GM12878 (cell line): ENCODE measurements around the gene ARFRP1.

ENCODE experiments used
- CTCF ChIP-seq, 3 experiments: IDR thresholded peaks in 2 of 3; conservative IDR thresholded peaks in 1 of 3; 2 replicates each; pipeline ENCODE4 v1.5.1; 2011; ENCODE audit warnings: low read depth in 3 of 3, low read length in 3 of 3, mild to moderate bottlenecking in 3 of 3, control low read depth in 2 of 3, moderate library complexity in 2 of 3, inconsistent platforms in 1 of 3, mixed read lengths in 1 of 3; ENCODE audit not compliant: control insufficient read depth in 2 of 3, insufficient read depth in 1 of 3; ENCODE audit errors: extremely low read depth in 1 of 3
- POLR2A ChIP-seq: IDR thresholded peaks from 2 replicates; pipeline ENCODE4 v1.6.1; 2011; ENCODE audit warnings: low read depth, mild to moderate bottlenecking, low read length
- POLR2AphosphoS5 ChIP-seq: IDR thresholded peaks from 2 replicates; pipeline ENCODE4 v1.6.1; 2011; ENCODE audit warnings: mild to moderate bottlenecking, low read length, inconsistent platforms

DNA sequence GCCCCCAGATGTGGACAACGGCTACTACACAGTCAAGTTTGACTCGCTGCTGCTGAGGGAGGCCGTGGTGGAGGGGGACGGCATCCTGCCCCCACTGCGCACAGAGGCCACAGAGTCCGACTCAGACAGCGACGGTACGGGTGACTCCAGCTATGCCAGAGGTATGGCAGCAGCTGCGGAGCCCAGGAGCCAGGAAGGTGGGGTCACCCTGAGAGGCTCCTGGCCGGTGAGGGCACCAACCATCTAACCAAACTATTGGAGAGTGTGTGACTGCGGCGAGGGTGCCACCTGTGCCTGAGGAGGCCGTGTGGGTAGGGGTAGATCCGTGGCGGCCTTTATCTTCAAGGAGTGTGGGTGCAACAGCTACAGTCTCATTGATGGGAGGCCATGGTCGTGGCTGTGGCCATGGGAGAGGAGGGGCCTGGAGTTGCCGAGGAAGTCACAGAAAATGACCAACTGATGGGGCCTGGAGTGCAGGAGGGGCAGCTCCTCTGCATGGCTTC, 25.9 kb upstream of the ARFRP1 start:
- no peak for TF ChIP-seq CTCF (IDR thresholded peaks at IDR 0.05 in 2 of 3, conservative IDR thresholded peaks at IDR 0.05 in 1 of 3; ENCODE audit: control insufficient read depth in 2 of 3, extremely low read depth in 1 of 3, insufficient read depth in 1 of 3, low read depth in 3 of 3, low read length in 3 of 3)
- TF ChIP-seq POLR2A = no peak
- no peak for TF ChIP-seq POLR2AphosphoS5
